ENCODE results near the gene PFDN1.

PFDN1 gene

DNA sequence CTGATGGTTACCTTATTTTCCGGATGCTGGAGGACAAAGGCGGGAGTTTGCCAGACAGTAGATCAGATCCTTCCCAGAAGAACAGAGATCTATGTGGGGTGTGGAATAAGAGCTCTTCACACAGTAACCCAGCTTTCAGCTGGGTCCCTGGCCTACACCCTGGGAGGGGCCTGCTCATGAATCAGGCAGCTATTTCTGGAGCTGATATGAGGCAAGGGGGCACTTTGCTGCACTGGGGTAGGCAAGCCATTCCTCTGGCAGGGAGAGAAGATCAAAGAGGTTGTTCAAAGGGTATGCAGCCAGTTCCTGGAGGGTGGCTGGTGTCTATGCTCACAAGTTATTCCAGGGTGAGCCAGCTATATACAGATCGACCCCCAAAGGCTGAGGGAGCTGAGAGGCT, 79.3 kb downstream of the PFDN1 start:
- no peaks in the 10 kb centered on the region for H3K36me3 Mint-ChIP-seq (ENCODE audit: low read depth)
- no peak overlapping the region for H3K4me3 Mint-ChIP-seq
- DNase-seq (ENCODE audit: low spot score): no peak
- H3K9me3 Mint-ChIP-seq: no peaks in the 10 kb centered on the region
- H3K4me1 Mint-ChIP-seq (ENCODE audit: low read depth): peaks cover 13% of the 10 kb centered on the region
- H3K27ac Mint-ChIP-seq: no peak overlapping the region
- no peaks in the 10 kb centered on the region for H3K27me3 Mint-ChIP-seq (ENCODE audit: low read depth)

DNA sequence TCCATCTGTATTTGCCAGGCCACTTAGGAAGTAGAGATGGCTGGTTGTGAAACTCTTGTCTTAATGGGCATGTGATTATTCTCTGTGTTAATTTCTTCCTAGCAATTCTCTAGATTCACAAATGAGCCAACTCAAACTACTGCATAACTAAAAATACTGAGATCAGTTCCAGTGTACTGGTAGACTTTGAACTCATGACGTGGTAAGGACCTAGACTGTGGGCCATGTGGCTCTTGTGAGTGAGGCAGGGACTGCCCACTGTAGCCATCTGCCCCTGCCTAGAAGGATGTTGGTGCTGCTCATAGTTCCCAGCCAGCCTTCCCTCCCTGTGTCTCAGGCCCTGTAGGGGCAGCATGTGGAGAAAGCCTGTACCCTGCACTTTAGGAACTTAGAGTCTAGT, 80.5 kb downstream of the PFDN1 start:
- Mint-ChIP-seq H3K27me3 (ENCODE audit: low read depth) (no peaks in the 10 kb centered on the region), H3K36me3 (ENCODE audit: low read depth) (no peaks in the 10 kb centered on the region), H3K4me3 (no peak overlapping the region), H3K4me1 (ENCODE audit: low read depth) (peaks cover 13% of the 10 kb centered on the region), H3K9me3 (no peaks in the 10 kb centered on the region), H3K27ac (no peak overlapping the region)
- DNase-seq (ENCODE audit: low spot score): no peak

DNA sequence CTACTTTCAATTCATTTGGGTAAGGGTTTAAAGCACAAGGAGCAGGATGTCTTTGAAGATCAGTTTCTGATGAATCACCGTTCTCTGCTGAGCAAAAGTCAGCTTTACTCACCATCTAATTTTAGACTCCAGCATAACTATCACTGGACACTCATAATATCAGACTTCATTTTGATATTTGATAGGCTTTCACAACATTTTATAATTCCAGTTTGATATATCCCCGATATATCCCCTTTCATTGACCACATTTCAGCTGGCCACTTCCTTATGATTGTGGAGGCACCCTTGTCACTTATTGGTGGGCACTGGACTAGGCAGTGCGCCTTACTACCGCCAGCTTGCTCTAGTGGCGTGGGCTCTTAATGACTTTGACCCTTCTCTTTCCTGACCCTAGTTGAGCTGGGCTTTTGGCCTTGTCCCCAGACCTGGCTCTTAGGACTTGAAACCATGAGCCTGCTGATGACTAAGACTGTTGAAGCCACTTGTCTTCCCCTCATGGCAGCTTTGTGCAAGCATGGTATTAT, 81.1 kb downstream of the PFDN1 start:
- Mint-ChIP-seq H3K27ac (no peak overlapping the region), H3K9me3 (no peaks in the 10 kb centered on the region), H3K27me3 (ENCODE audit: low read depth) (no peaks in the 10 kb centered on the region), H3K36me3 (ENCODE audit: low read depth) (no peaks in the 10 kb centered on the region), H3K4me3 (no peak overlapping the region), H3K4me1 (ENCODE audit: low read depth) (peaks cover 13% of the 10 kb centered on the region)
- DNase-seq (ENCODE audit: low spot score): no peak

DNA sequence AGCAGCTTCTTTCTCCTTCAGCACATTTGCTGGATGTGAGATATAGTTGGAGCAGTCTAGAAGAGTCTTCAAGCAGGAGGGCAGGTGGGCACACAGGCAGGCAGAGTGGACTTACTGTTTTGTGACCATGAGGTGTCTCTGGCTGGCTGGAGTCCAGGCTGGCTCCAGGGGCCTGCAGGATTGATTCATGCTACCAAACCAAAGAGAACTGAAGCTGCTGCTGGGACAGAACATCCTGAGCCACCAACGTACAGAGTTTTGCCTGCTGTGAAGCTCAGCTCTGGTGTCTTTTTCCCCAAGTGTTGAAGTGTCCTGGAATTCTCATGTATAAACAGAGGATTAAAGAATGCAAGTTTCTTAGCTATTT, 82.2 kb downstream of the PFDN1 start:
- Mint-ChIP-seq H3K4me3 (no peak overlapping the region), H3K4me1 (ENCODE audit: low read depth) (peaks cover 13% of the 10 kb centered on the region), H3K36me3 (ENCODE audit: low read depth) (no peaks in the 10 kb centered on the region), H3K27me3 (ENCODE audit: low read depth) (no peaks in the 10 kb centered on the region), H3K9me3 (no peaks in the 10 kb centered on the region), H3K27ac (no peak overlapping the region)
- no peak for DNase-seq (ENCODE audit: low spot score)

DNA sequence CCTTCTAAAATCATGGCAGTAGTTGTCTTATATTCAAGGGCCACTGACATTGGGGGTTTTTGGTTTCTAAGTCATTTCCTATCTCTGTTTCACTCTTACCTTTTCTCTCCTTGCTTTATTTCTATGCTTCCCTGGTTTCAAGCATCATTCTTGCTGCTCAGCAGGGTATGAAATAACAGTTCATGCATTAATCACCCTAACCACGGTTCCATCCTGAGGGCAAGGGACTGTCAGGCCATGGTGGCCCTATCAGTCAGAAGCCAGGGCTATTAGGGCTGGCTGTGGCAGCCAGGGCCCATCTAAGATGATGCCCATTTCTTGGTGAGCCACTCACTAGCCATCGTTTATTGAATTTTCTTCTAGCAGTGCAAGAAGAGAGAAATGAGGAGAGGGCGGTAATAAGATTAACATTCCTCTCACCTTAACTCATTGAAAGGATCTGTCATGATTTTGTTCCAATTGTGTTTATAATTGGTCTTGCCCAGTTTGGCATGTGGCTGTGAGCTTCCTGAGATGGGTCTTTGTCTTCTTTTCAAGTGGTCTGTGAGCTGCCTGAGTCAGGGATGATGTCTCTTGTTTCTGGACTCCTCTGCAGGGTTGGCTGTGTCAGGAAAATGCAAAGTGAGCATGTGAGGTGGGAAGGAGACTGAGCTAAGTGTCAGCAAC, 82.7 kb downstream of the PFDN1 start:
- peak; percentile 10 for DNase-seq (ENCODE audit: low spot score)
- H3K4me3 Mint-ChIP-seq: no peak overlapping the region

DNA sequence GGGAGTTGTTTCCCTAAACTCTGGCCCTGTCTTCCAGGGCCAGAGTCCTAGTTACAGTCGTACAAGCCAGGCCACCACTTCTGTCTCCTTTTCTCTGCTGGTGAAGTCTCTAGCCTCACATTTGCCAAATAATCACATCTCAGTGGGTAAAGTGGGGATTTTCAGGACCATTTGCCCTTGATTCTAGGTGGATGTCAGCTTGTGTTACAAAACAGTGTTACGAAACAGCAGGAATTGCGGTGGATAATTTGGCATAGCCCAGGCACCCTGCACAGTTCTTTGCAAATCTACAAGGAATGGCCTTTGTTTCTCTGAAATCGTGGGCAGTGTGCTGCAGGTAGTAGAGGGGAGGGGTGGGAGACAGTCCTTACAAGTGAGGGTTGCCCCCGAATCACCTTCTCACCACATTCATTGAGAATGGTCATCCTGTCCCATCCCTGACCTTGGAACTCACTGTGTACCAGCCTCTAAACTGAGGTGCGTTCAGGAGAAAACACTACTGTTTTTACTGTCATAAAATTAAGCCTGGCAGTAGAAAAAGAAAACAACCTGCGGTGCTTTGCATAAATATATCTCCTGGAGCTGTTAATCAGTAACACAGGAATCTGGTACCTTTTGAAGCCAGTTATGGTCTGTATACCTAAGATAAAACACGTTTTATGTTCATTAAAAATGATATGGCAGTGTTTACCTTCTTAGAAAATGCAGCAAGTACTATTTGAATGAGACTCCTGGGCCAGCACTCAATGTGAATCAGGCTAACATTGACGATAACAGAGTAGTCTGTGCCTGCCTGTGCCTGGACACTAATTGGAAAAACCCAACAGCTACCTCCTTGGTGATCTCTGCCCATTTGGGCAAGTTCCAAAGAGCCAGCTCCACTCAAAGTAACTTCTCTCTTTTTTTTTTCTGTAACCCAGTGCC, 83.6 kb downstream of the PFDN1 start:
- Mint-ChIP-seq H3K9me3 (no peaks in the 10 kb centered on the region), H3K4me3 (no peak overlapping the region), H3K27me3 (ENCODE audit: low read depth) (no peaks in the 10 kb centered on the region), H3K27ac (no peak overlapping the region), H3K36me3 (ENCODE audit: low read depth) (no peaks in the 10 kb centered on the region), H3K4me1 (ENCODE audit: low read depth) (peaks cover 15% of the 10 kb centered on the region)
- DNase-seq (ENCODE audit: low spot score): no peak

More for the DNA sequence above, 82.7 kb downstream of the PFDN1 start:
- Mint-ChIP-seq H3K4me1 (ENCODE audit: low read depth) (peaks cover 13% of the 10 kb centered on the region), H3K9me3 (no peaks in the 10 kb centered on the region), H3K27me3 (ENCODE audit: low read depth) (no peaks in the 10 kb centered on the region), H3K27ac (no peak overlapping the region), H3K36me3 (ENCODE audit: low read depth) (no peaks in the 10 kb centered on the region)

DNA sequence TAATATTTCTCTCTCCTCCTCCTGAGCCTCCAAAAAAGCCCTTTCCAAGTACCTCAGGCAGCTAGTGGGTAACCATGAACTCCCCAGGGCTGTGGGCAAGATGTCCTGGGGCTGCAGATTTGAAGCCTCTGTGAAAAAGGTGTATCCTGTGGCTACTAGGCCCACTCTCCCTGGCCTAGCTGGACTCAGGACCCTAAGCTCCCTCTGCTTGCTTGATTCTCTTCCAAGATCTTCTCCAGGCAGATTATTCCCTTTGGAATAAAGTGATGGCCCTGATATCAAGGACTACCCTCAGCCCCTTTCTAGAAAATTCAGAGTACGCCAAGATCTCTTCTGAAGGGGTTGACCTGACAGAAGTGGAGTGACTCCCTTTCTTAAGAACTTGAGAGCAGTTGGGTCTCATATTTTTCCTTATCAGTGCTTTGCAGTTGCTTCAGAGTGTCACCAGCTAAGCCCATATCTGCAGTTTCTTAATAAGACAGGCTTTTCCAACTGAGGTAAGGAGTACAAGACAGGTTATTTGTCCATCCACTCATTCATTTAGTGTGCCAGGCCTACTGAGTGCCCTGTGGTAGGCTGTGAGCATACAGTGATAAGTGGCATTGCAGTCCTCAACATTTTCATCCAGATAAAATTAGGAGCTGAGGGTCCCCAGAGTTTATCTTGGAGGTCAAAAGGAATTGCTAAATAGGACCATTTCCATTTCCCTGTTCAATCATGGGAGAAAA, 85.4 kb downstream of the PFDN1 start:
- H3K4me3 Mint-ChIP-seq: no peak overlapping the region
- no peaks in the 10 kb centered on the region for H3K36me3 Mint-ChIP-seq (ENCODE audit: low read depth)
- no peak overlapping the region for H3K27ac Mint-ChIP-seq
- no peaks in the 10 kb centered on the region for H3K27me3 Mint-ChIP-seq (ENCODE audit: low read depth)
- no peak for DNase-seq (ENCODE audit: low spot score)
- H3K9me3 Mint-ChIP-seq: no peaks in the 10 kb centered on the region
- peaks cover 15% of the 10 kb centered on the region for H3K4me1 Mint-ChIP-seq (ENCODE audit: low read depth)

DNA sequence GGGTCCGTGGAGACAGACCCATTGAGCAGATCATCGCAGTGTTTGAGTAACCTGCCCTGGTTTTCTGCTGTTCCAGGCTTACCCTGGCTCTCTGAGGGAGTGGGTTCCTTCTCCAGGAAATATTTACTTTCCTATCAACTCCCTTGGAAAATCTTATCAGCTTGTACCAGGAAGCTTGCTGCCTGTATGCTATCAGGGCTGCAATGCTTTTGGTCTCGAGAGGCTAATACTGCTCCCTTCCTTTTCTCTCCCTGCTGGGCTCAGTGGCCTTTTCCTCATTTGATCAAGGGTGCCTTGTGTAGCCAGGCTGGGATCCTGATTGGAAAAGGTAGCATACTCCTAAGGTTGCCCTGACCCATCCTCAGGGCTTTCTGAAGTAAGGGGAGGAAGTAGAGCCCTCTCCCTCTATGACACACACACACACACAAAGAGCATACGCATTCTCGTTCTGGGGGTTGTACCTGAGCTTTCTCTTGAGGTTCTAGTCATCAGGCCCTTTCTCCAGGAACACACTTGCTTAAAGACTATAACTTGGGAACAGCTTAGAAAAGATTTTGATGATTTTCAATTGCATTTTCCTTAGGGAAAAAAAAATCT, 86.3 kb downstream of the PFDN1 start:
- Mint-ChIP-seq H3K27ac (no peak overlapping the region), H3K36me3 (ENCODE audit: low read depth) (no peaks in the 10 kb centered on the region), H3K9me3 (no peaks in the 10 kb centered on the region), H3K27me3 (ENCODE audit: low read depth) (no peaks in the 10 kb centered on the region), H3K4me3 (no peak overlapping the region), H3K4me1 (ENCODE audit: low read depth) (peaks cover 8% of the 10 kb centered on the region)
- DNase-seq (ENCODE audit: low spot score): no peak

DNA sequence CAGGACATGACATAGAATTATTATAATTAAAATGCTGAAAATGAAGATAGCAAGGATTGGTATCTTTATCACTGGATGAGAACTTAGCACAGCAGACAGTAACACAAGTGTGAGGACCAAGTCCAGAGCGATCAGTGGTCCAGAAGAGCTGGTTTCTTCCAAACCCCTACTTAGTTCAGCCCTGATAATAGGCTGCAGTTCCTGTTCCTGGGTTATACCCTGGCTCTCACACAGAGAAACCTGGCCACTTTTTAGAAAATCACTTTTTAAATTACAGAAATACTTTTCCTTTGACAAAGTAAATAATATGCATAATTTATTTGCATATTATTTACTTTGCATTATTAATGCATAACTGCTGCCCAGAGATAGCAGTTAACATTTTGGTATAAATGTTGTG, 87.6 kb downstream of the PFDN1 start:
- Mint-ChIP-seq H3K27me3 (ENCODE audit: low read depth) (no peaks in the 10 kb centered on the region), H3K27ac (no peak overlapping the region), H3K4me3 (no peak overlapping the region), H3K9me3 (no peaks in the 10 kb centered on the region), H3K4me1 (ENCODE audit: low read depth) (peaks cover 1% of the 10 kb centered on the region), H3K36me3 (ENCODE audit: low read depth) (no peaks in the 10 kb centered on the region)
- DNase-seq (ENCODE audit: low spot score): no peak

DNA sequence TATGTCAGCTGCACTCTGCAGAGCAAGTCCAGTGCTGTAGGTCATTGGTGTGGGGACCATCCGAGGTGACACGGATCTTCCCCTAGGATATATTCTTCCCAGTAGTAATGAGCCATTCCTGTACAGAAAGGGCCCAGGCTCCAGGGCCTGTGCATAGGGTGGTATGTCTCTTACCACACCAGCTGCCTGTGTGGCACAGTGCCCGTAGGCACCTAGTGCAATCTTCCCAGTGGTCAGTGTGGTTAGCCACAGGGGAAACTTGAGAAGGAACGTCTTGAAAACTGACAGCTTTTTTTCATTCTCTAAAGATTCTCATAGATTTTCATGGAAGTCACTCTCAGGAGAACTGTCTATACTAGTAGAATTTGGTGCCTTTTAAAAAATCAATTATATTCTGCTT, 88.1 kb downstream of the PFDN1 start:
- H3K27me3 Mint-ChIP-seq (ENCODE audit: low read depth): no peaks in the 10 kb centered on the region
- no peak overlapping the region for H3K4me3 Mint-ChIP-seq
- peaks cover 1% of the 10 kb centered on the region for H3K4me1 Mint-ChIP-seq (ENCODE audit: low read depth)
- H3K27ac Mint-ChIP-seq: no peak overlapping the region
- no peak for DNase-seq (ENCODE audit: low spot score)
- H3K9me3 Mint-ChIP-seq: no peaks in the 10 kb centered on the region
- H3K36me3 Mint-ChIP-seq (ENCODE audit: low read depth): no peaks in the 10 kb centered on the region

DNA sequence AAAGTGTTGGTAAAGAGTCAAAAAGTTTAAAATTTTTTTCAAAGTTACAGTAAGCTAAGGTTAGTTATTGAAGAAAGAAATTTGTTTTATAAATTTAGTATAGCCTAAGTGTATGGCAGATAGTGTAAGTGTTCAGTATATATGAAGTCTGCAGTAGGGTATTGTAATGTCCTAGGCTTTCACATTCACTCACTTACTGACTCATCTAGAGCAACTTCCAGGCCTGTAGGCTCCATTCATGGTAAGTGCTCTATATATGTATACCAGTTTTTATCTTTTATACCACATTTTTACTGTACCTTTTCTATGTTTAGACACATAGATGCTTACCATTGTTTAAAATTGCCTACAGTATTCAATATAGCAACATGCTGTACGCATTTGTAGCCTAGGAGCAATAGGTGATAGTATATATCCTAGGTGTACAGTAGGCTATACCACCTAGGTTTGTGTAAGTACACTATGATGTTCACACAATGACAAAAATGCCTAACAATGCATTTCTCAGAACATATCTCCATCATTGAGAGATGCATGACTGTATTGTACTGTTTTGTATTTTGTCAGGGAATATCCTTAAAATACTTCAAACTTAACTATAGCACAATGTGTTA, 89.4 kb downstream of the PFDN1 start:
- H3K4me3 Mint-ChIP-seq: no peak overlapping the region
- H3K27ac Mint-ChIP-seq: no peak overlapping the region
- no peaks in the 10 kb centered on the region for H3K27me3 Mint-ChIP-seq (ENCODE audit: low read depth)
- H3K9me3 Mint-ChIP-seq: no peaks in the 10 kb centered on the region
- no peaks in the 10 kb centered on the region for H3K36me3 Mint-ChIP-seq (ENCODE audit: low read depth)
- DNase-seq (ENCODE audit: low spot score): no peak
- H3K4me1 Mint-ChIP-seq (ENCODE audit: low read depth): peaks cover 1% of the 10 kb centered on the region

DNA sequence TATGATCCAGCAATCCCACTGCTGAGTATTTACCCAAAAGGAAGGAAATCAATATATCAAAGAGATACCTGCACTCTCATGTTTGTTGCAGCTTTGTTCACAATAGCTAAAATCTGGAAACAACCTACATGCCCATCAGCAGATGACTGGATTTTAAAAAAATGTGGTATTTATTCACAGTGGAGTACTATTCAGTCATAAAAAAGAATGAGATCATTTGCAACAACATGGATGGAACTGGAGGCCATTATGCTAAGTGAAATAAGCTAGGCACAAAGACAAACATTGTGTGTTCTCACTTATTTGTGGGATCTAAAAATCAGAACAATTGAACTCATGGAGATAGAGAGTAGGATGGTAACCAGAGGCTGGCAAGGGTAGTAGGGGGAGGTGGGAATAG, 94.8 kb downstream of the PFDN1 start:
- H3K9me3 Mint-ChIP-seq: no peaks in the 10 kb centered on the region
- H3K27ac Mint-ChIP-seq: no peak overlapping the region
- H3K4me3 Mint-ChIP-seq: no peak overlapping the region
- H3K27me3 Mint-ChIP-seq (ENCODE audit: low read depth): no peaks in the 10 kb centered on the region
- no peak for DNase-seq (ENCODE audit: low spot score)
- H3K36me3 Mint-ChIP-seq (ENCODE audit: low read depth): no peaks in the 10 kb centered on the region
- H3K4me1 Mint-ChIP-seq (ENCODE audit: low read depth): peaks cover 4% of the 10 kb centered on the region

DNA sequence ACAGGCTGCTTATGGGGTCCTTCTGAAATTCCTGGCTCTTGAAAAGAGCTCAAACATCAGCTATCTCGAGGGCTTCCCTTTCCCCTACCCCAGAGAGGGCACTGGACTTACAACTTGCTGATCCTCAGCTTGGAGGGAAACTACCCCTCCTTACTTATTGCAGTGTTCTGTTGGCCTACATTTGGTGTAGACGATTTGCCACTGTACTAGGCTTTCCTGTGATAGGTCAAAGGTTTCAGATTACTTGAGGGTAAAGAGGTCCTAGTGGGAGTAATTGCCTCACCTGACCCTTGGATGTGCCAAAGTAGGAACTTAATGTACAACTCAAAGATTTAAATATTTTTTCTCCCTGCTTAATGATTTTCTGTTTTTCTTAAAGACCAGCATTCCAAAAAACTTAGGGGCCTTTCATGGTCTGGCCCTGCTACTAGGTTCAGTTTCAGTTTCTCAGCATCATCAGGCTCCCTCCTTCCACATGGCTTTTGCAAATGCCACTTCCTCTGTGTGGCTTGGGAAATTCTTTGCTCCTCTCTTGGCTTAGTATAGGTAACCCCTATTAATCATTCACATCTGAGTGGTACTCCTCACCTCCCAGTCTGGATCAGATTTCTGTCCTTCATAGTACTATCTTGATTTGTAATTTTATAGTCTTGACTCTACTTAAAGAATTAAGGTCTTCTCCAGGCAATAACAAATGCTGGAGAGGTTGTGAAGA, 95.5 kb downstream of the PFDN1 start:
- peaks cover 4% of the 10 kb centered on the region for H3K4me1 Mint-ChIP-seq (ENCODE audit: low read depth)
- H3K9me3 Mint-ChIP-seq: no peaks in the 10 kb centered on the region
- H3K27ac Mint-ChIP-seq: no peak overlapping the region
- H3K27me3 Mint-ChIP-seq (ENCODE audit: low read depth): no peaks in the 10 kb centered on the region
- no peaks in the 10 kb centered on the region for H3K36me3 Mint-ChIP-seq (ENCODE audit: low read depth)
- no peak for DNase-seq (ENCODE audit: low spot score)
- no peak overlapping the region for H3K4me3 Mint-ChIP-seq
